ENCODE measurements around the gene TLE1. TPM values are rescaled to one million over a fixed set of nuclear protein-coding genes. Genes with fewer than 3 reads are reported as not detected.

TLE1 gene
- total RNA-seq, 4 donors from 2014 or later, result 43.6 to 86.2 (median 68.2) TPM

DNA sequence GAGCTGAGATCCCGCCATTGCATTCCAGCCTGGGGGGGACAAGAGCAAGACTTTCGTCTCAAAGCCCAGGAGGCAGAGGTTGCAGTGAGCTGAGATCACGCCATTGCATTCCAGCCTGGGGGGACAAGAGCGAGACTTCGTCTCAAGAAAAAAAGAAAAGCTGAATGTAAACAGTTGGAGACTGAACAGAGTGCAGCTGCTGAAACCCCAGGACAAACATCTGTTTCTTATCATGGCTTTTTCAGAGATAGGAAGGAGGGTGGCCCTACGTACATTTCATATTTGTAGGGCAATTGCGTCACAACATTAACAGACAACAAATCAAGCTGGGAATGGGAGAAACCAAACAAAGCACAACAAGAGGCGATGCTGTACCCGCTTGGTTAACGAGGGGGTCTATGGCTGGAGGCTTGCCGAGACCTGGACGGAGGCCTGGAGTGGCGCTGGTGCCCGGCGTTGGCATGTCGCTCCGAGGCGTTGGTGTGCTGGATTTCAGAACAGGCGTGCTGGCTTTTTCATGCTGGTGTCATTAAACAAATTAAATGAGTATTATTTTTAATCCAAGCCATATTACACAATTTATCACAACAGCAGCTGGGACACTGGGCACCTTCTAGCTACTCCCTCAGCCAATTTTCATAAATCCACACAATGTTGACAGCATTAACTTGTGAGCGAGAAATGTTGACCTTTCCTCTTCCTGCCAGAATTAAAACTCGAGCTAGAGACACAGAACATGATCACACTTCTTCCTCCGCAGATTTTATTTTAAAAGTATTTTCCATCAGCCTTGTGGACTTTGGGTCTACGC lies 76.1 kb downstream of the TLE1 start:
- H3K36me3 ChIP-seq, result peaks cover 0 to 78% of the 10 kb centered on the region in 2 donors
- peaks cover 5 to 50% (median 24%) of the 10 kb centered on the region in 3 donors for H3K4me1 ChIP-seq

GRCh38 chr9:81611664-81612063 lies 77.7 kb downstream of the TLE1 start:
- TF ChIP-seq CTCF (IDR thresholded peaks at IDR 0.05) (no peak), POLR2A (IDR thresholded peaks at IDR 0.05) (no peak), POLR2AphosphoS5 (IDR thresholded peaks at IDR 0.05) (no peak)
- Histone ChIP-seq H3K36me3 (peaks cover 0 to 79% of the 10 kb centered on the region in 2 donors), H3K4me1 (peaks cover 5 to 50% (median 24%) of the 10 kb centered on the region in 3 donors), H3K9me3 (no peaks in the 10 kb centered on the region), H3K27ac (peak overlapping the region in 2 of 4 donors; percentile 71 to 82), H3K4me3 (no peak overlapping the region), H3K27me3 (no peaks in the 10 kb centered on the region)
- WGBS, 2 donors (ENCODE audit: low coverage in 1 of 2), result 100% methylated on average over 1 of the region's 23 CpGs; no CpG with 5 or more reads in 1 of the 2 donors
- no peak for ATAC-seq

More for the DNA sequence above, 76.1 kb downstream of the TLE1 start:
- Histone ChIP-seq H3K27me3 (no peaks in the 10 kb centered on the region), H3K27ac (peak overlapping the region; percentile 37 to 89 (median 82)), H3K9me3 (no peaks in the 10 kb centered on the region), H3K4me3 (peak overlapping the region in 1 of 2 donors; percentile 19)
- TF ChIP-seq POLR2A (IDR thresholded peaks at IDR 0.05), result no peak
- no peak for TF ChIP-seq CTCF (IDR thresholded peaks at IDR 0.05)
- TF ChIP-seq POLR2AphosphoS5 (IDR thresholded peaks at IDR 0.05), result peak; percentile 84
- TF ChIP-seq EP300 (IDR thresholded peaks at IDR 0.05), result peak; percentile 7
- ATAC-seq, result peak; percentile 92
- WGBS, 2 donors (ENCODE audit: low coverage in 1 of 2), result 16 to 18% methylated on average over 15 to 19 of the region's 23 CpGs

GRCh38 chr9:81610740-81611107 lies 78.6 kb downstream of the TLE1 start:
- WGBS, 2 donors (ENCODE audit: low coverage in 1 of 2), result 95 to 98% methylated on average over 3 to 4 of the region's 4 CpGs
- Histone ChIP-seq H3K9me3 (no peaks in the 10 kb centered on the region), H3K4me1 (peaks cover 5 to 50% (median 24%) of the 10 kb centered on the region in 3 donors), H3K27ac (peak overlapping the region in 3 of 4 donors; percentile 71 to 82 (median 81)), H3K36me3 (peaks cover 0 to 76% of the 10 kb centered on the region in 2 donors), H3K4me3 (no peak overlapping the region), H3K27me3 (no peaks in the 10 kb centered on the region)
- ATAC-seq, result no peak
- TF ChIP-seq EP300 (IDR thresholded peaks at IDR 0.05), result no peak
- no peak for TF ChIP-seq POLR2AphosphoS5 (IDR thresholded peaks at IDR 0.05)
- no peak for TF ChIP-seq CTCF (IDR thresholded peaks at IDR 0.05)
- no peak for TF ChIP-seq POLR2A (IDR thresholded peaks at IDR 0.05)

DNA sequence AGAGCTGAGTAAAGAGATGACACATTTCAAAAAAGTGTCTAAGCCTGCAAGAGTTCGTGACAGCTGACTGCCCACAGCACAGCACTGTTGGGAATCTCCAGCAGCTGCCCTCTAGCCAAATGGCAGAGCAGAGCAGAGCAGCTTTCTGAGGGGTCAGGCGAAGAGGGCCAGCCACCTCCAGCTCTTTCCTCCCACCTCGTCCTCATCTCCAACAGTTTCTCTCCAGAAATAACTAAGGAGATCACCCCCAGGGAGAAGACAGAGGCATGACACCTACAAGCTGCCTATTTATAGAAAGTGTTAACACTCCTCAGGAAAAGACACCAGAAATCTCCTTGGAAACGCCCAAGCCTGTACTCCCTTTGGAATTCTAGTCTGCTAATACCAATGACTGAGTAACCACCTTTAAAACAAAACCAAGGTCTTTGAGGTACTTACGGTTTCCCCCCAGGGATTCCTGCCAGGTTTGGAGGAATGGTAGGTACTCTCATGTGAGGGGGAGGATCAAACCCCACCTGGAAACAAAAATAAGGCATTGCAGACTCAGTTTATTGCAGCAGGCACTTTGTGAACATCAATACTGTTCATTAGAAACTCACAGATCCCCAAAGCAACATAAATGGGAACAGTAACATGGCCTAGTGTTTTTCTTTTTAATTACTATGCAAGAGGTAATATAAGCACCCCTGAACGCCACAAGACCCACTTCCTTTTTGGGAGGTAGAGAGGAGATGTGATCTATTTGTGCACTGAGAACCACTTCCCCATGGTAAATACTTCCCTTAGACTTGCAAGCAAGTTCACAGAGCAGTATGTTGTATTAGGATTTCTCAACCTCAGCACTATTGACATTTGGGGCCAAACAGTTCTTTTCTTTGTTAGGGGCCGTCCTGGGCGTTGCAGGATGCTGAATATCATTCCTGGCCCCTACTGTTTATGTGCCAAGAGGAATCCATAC lies 79.3 kb downstream of the TLE1 start:
- no peaks in the 10 kb centered on the region for H3K9me3 ChIP-seq
- H3K27ac ChIP-seq, result peak overlapping the region; percentile 41 to 82 (median 76)
- no peak overlapping the region for H3K4me3 ChIP-seq
- WGBS, 2 donors (ENCODE audit: low coverage in 1 of 2), result 55 to 60% methylated on average over 5 to 8 of the region's 8 CpGs
- peaks cover 5 to 51% (median 24%) of the 10 kb centered on the region in 3 donors for H3K4me1 ChIP-seq
- H3K27me3 ChIP-seq, result no peaks in the 10 kb centered on the region
- no peak for ATAC-seq
- no peak for TF ChIP-seq EP300 (IDR thresholded peaks at IDR 0.05)
- TF ChIP-seq POLR2AphosphoS5 (IDR thresholded peaks at IDR 0.05), result no peak
- TF ChIP-seq POLR2A (IDR thresholded peaks at IDR 0.05), result no peak
- no peak for TF ChIP-seq CTCF (IDR thresholded peaks at IDR 0.05)
- H3K36me3 ChIP-seq, result peaks cover 0 to 71% of the 10 kb centered on the region in 2 donors

Data from gastroesophageal sphincter (tissue), 4 donors.